WTC11 (cell line): Measurements from ENCODE around the gene CALY.

Experiments used
- CBFB ChIP-seq: sonication (generic); formaldehyde crosslinking; IDR thresholded peaks from 2 replicates; pipeline ENCODE4 v1.8.1; 2022; ENCODE audit warnings: mild to moderate bottlenecking, low read depth, missing genetic modification reagents
- CTCF ChIP-seq: fragments of 200-600 bp; IDR thresholded peaks from 2 replicates; pipeline ENCODE4 v1.8.0; 2022; ENCODE audit warnings: antibody characterized with exemption
- E2F4 ChIP-seq: sonication (generic); formaldehyde crosslinking; IDR thresholded peaks from 2 replicates; pipeline ENCODE4 v1.8.1; 2022; ENCODE audit warnings: low read depth, mild to moderate bottlenecking, moderate library complexity, missing genetic modification reagents, borderline replicate concordance
- FOXJ3 ChIP-seq: sonication (generic); formaldehyde crosslinking; IDR thresholded peaks from 2 replicates; pipeline ENCODE4 v1.9.0; 2021; ENCODE audit warnings: missing genetic modification reagents, mild to moderate bottlenecking, borderline replicate concordance
- FOXK1 ChIP-seq: sonication (generic); formaldehyde crosslinking; IDR thresholded peaks from 2 replicates; pipeline ENCODE4 v1.8.0; 2022; ENCODE audit warnings: mild to moderate bottlenecking, moderate library complexity, missing genetic modification reagents
- MAX ChIP-seq: sonication (generic); formaldehyde crosslinking; IDR thresholded peaks from 2 replicates; pipeline ENCODE4 v1.8.0; 2022; ENCODE audit warnings: mild to moderate bottlenecking, missing genetic modification reagents
- MLX ChIP-seq: sonication (generic); formaldehyde crosslinking; IDR thresholded peaks from 2 replicates; pipeline ENCODE4 v1.8.1; 2023; ENCODE audit warnings: mild to moderate bottlenecking, missing genetic modification reagents, moderate library complexity
- NR1H2 ChIP-seq: sonication (generic); formaldehyde crosslinking; IDR thresholded peaks from 2 replicates; pipeline ENCODE4 v1.9.0; 2021; ENCODE audit warnings: mild to moderate bottlenecking, moderate library complexity, missing genetic modification reagents
- SMAD3 ChIP-seq: sonication (generic); formaldehyde crosslinking; IDR thresholded peaks from 2 replicates; pipeline ENCODE4 v1.8.0; 2022; ENCODE audit warnings: missing genetic modification reagents, mild to moderate bottlenecking, borderline replicate concordance
- SP1 ChIP-seq: sonication (generic); formaldehyde crosslinking; conservative IDR thresholded peaks from 2 replicates; pipeline ENCODE4 v1.8.1; 2022; ENCODE audit warnings: missing genetic modification reagents
- TEAD1 ChIP-seq: sonication (generic); formaldehyde crosslinking; IDR thresholded peaks from 2 replicates; pipeline ENCODE4 v1.8.0; 2022; ENCODE audit warnings: mild to moderate bottlenecking, missing genetic modification reagents
- ZNF138 ChIP-seq: sonication (generic); formaldehyde crosslinking; conservative IDR thresholded peaks from 2 replicates; pipeline ENCODE4 v1.8.1; 2022; ENCODE audit warnings: mild to moderate bottlenecking, moderate library complexity, missing genetic modification reagents
- ZNF416 ChIP-seq: fragments of 250-450 bp; sonication (Bioruptor Pico); IDR thresholded peaks from 2 replicates; pipeline ENCODE4 v1.9.0; 2021; ENCODE audit warnings: mild to moderate bottlenecking, inconsistent platforms

- TF ChIP-seq CTCF = no peak
- no peak for TF ChIP-seq SMAD3 (CRISPR knock-in tag)
- no peak for TF ChIP-seq MLX (CRISPR knock-in tag)
- TF ChIP-seq SP1 (CRISPR knock-in tag) = no peak
- TF ChIP-seq TEAD1 = no peak
- TF ChIP-seq FOXK1 (CRISPR knock-in tag) = no peak
- TF ChIP-seq ZNF138 = no peak
- TF ChIP-seq CBFB = no peak
- TF ChIP-seq NR1H2 (CRISPR knock-in tag) = no peak
- no peak for TF ChIP-seq E2F4 (CRISPR knock-in tag)
- no peak for TF ChIP-seq FOXJ3 (CRISPR knock-in tag)
- no peak for TF ChIP-seq MAX (CRISPR knock-in tag)
- TF ChIP-seq ZNF416 (CRISPR knock-in tag) = no peak
These were observed 61.0 kb downstream of the CALY start for GRCh38 chr10:133275684-133276092.
